HG02678 (cell line): ENCODE measurements around the gene TKFC.
A peak's percentile ranks its signal among the peaks of the same experiment; 100 is the strongest.

Source experiments
- ATAC-seq: cut with Tn5 transposase; IDR thresholded peaks from one replicate; pipeline ENCODE4 v1.9.1; 2021; ENCODE audit warnings: mild to moderate bottlenecking, moderate library complexity; ENCODE audit not compliant: unreplicated experiment

The TKFC gene

GRCh38 chr11:61343792-61344745, 11.0 kb downstream of the TKFC start:
- ATAC-seq = no peak

- no peak for ATAC-seq
These were observed 12.2 kb downstream of the TKFC start for GRCh38 chr11:61345170-61345610.

- no peak for ATAC-seq
These were observed 13.2 kb downstream of the TKFC start for GRCh38 chr11:61345954-61346843.

- ATAC-seq = no peak
These were observed 15.0 kb downstream of the TKFC start for GRCh38 chr11:61347916-61348461.

- no peak for ATAC-seq
These were observed 16.2 kb downstream of the TKFC start for GRCh38 chr11:61349189-61349751.

GRCh38 chr11:61349916-61350315, 16.9 kb downstream of the TKFC start:
- no peak for ATAC-seq

GRCh38 chr11:61350336-61350735, 17.3 kb downstream of the TKFC start:
- no peak for ATAC-seq

- no peak for ATAC-seq
These were observed 17.8 kb downstream of the TKFC start for GRCh38 chr11:61350803-61351202.

GRCh38 chr11:61352038-61352437, 19.0 kb downstream of the TKFC start:
- ATAC-seq = no peak

GRCh38 chr11:61353131-61354067, 20.4 kb downstream of the TKFC start:
- ATAC-seq = no peak

- no peak for ATAC-seq
These were observed 21.2 kb downstream of the TKFC start for GRCh38 chr11:61354208-61354607.

- ATAC-seq = no peak
These were observed 23.7 kb downstream of the TKFC start for GRCh38 chr11:61356706-61357105.

- ATAC-seq = peak; percentile 44
These were observed 24.3 kb downstream of the TKFC start for GRCh38 chr11:61357233-61357893.

- ATAC-seq = no peak
These were observed 24.8 kb downstream of the TKFC start for GRCh38 chr11:61357894-61358239.

- no peak for ATAC-seq
These were observed 25.5 kb downstream of the TKFC start for GRCh38 chr11:61358566-61358965.

- ATAC-seq = no peak
These were observed 26.5 kb downstream of the TKFC start for GRCh38 chr11:61359516-61359915.

GRCh38 chr11:61361237-61361740, 28.3 kb downstream of the TKFC start:
- ATAC-seq = no peak

GRCh38 chr11:61361741-61362541, 28.9 kb downstream of the TKFC start, which contains the start of the genes CYB561A3 and TMEM138:
Gene CYB561A3, minus strand, starts transcription at chr11:61361882. Its CDS starts 5,169 bp downstream, at chr11:61356713.
Gene TMEM138, plus strand, starts transcription at chr11:61362374. Its CDS starts 2,017 bp downstream, at chr11:61364391.
- ATAC-seq = peak; percentile 87
